Measurements from ENCODE around the gene PIK3C2G.
"Not testable (repeated sequence)": the region's sequence is repeated elsewhere in the genome, so short reads cannot be mapped to it uniquely, and the experiment has no call there.

DNA sequence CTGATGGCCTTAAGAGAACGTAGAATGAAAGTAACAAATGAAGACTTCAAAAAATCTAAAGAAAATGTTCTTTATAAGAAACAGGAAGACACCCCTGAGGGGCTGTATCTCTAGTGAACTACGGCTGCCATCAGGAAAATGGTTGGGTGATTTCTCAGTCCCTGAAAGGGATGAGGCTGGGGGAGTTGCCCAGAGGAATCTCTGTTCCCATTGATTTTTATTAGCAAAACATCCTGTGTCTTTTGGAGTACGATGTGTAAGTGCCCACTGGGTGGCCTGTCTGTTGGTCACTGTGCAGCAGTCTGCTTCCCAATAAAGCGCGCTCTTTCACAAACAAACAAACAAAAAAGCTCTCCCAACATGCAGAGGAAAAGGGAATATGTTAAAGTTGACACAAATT is 432.7 kb downstream of the PIK3C2G start:
- TF ChIP-seq, protein P1, sequence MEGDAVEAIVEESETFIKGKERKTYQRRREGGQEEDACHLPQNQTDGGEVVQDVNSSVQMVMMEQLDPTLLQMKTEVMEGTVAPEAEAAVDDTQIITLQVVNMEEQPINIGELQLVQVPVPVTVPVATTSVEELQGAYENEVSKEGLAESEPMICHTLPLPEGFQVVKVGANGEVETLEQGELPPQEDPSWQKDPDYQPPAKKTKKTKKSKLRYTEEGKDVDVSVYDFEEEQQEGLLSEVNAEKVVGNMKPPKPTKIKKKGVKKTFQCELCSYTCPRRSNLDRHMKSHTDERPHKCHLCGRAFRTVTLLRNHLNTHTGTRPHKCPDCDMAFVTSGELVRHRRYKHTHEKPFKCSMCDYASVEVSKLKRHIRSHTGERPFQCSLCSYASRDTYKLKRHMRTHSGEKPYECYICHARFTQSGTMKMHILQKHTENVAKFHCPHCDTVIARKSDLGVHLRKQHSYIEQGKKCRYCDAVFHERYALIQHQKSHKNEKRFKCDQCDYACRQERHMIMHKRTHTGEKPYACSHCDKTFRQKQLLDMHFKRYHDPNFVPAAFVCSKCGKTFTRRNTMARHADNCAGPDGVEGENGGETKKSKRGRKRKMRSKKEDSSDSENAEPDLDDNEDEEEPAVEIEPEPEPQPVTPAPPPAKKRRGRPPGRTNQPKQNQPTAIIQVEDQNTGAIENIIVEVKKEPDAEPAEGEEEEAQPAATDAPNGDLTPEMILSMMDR (IDR thresholded peaks at IDR 0.05): not testable (repeated sequence)
- not testable (repeated sequence) for TF ChIP-seq POLR2A (IDR thresholded peaks at IDR 0.05)

All from thyroid gland (tissue), 4 donors.